Testis (tissue), 3 donors: Measurements from ENCODE around the gene TMA7. TPM values are rescaled to one million over a fixed set of nuclear protein-coding genes. Genes with fewer than 3 reads are reported as not detected.
"Not testable (repeated sequence)": the region's sequence is repeated elsewhere in the genome, so short reads cannot be mapped to it uniquely, and the experiment has no call there.

Experiments
- DNase-seq: peaks from one replicate; pipeline ENCODE4 v3.0.0-alpha.2; 2019
- H3K27ac ChIP-seq, 2 donors: fragments of 200-600 bp; sonication (generic); one replicate each; pipeline ENCODE4 v1.5.1; 2019
- H3K27me3 ChIP-seq: fragments of 200-600 bp; sonication (generic); one replicate; pipeline ENCODE4 v1.5.1; 2019
- H3K36me3 ChIP-seq: fragments of 200-600 bp; sonication (generic); one replicate; pipeline ENCODE4 v1.5.1; 2017; ENCODE audit warnings: low read depth; ENCODE audit errors: missing control alignments
- H3K4me1 ChIP-seq: fragments of 200-600 bp; sonication (generic); one replicate; pipeline ENCODE4 v1.5.1; 2019
- H3K4me3 ChIP-seq, 2 donors: fragments of 200-600 bp; sonication (generic); one replicate each; pipeline ENCODE4 v1.5.1; 2017 to 2019
- H3K9me3 ChIP-seq: fragments of 200-600 bp; sonication (generic); one replicate; pipeline ENCODE4 v1.5.1; 2017
- POLR2A ChIP-seq: fragments of 450-650 bp; IDR thresholded peaks from one replicate; pipeline ENCODE4 v1.6.1; 2017; ENCODE audit warnings: antibody characterized with exemption, mild to moderate bottlenecking, moderate library complexity
- WGBS, 2 donors: methylation state at CpG; one replicate each; pipeline ENCODE4 v1.1.5; 2018; 5-methylcytosine and 5-hydroxymethylcytosine counted together
- intact Hi-C: fragments of 100-400 bp; cut with DNase I; formaldehyde crosslinking; loops from one replicate; pipeline ENCODE4 v1.15.1; 2023; ENCODE audit warnings: low total_unique reads
- polyA plus RNA-seq: library from polyadenylated mRNA; stranded (reverse); fragments of 350-450 nt; fragmentation: Illumina TruSeq; extraction: RNeasy Lipid Tissue Mini Kit (QIAGEN cat#74804); gene quantifications from one replicate; pipeline ENCODE4 v1.2.3, GENCODE V29; 2014; ENCODE audit warnings: low read depth, low replicate concordance; ENCODE audit not compliant: insufficient read depth
- total RNA-seq, 2 donors: library from RNA; depleted of rRNA; stranded (reverse); fragments of >200 nt; gene quantifications; one replicate each; pipeline ENCODE4 v1.2.3, GENCODE V29; 2016
- TF ChIP-seq, protein P1 (sequence below), 3 experiments: fragments of 450-650 bp in 2 of 3; fragments of 200-600 bp in 1 of 3; sonication (generic) in 1 of 3; IDR thresholded peaks; one replicate each; pipeline ENCODE4 v1.5.1; 2016 to 2019; ENCODE audit warnings: antibody characterized with exemption in 3 of 3, mild to moderate bottlenecking in 2 of 3, moderate library complexity in 1 of 3

The TMA7 gene
- total and polyA plus RNA-seq, 3 donors from 2014 or later: 380 to 425 (median 393) TPM

DNA sequence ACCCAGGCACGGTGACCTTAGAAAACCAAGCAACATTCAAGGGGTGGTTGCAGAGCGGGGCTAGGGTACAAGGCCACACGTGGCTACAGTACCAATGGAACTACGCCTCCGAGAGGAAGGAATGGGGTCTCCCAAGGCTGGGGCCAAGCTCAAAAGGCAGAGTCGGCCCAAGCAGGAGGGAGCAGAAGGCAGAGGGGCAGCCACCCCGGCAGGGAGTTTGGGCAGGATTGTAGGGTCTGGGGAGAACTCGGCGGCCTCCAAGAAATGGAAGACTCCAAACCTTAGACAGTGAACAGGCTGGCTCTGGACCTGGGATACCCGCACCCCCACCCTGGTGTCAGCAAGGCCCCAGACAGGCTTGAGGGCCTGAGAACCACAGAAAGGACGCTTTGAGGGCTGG, 35.1 kb downstream of the TMA7 start:
- 85% methylated on average over 7 to 11 of the region's 11 CpGs for WGBS, 2 donors
- Histone ChIP-seq H3K27ac (no peak overlapping the region), H3K9me3 (no peaks in the 10 kb centered on the region), H3K27me3 (no peaks in the 10 kb centered on the region), H3K4me3 (no peak overlapping the region), H3K4me1 (peaks cover 19% of the 10 kb centered on the region), H3K36me3 (no peaks in the 10 kb centered on the region)
- TF ChIP-seq, protein P1, sequence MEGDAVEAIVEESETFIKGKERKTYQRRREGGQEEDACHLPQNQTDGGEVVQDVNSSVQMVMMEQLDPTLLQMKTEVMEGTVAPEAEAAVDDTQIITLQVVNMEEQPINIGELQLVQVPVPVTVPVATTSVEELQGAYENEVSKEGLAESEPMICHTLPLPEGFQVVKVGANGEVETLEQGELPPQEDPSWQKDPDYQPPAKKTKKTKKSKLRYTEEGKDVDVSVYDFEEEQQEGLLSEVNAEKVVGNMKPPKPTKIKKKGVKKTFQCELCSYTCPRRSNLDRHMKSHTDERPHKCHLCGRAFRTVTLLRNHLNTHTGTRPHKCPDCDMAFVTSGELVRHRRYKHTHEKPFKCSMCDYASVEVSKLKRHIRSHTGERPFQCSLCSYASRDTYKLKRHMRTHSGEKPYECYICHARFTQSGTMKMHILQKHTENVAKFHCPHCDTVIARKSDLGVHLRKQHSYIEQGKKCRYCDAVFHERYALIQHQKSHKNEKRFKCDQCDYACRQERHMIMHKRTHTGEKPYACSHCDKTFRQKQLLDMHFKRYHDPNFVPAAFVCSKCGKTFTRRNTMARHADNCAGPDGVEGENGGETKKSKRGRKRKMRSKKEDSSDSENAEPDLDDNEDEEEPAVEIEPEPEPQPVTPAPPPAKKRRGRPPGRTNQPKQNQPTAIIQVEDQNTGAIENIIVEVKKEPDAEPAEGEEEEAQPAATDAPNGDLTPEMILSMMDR (IDR thresholded peaks at IDR 0.05): no peak
- TF ChIP-seq POLR2A: no peak
- no peak for DNase-seq
- intact Hi-C loops: no loop called here

DNA sequence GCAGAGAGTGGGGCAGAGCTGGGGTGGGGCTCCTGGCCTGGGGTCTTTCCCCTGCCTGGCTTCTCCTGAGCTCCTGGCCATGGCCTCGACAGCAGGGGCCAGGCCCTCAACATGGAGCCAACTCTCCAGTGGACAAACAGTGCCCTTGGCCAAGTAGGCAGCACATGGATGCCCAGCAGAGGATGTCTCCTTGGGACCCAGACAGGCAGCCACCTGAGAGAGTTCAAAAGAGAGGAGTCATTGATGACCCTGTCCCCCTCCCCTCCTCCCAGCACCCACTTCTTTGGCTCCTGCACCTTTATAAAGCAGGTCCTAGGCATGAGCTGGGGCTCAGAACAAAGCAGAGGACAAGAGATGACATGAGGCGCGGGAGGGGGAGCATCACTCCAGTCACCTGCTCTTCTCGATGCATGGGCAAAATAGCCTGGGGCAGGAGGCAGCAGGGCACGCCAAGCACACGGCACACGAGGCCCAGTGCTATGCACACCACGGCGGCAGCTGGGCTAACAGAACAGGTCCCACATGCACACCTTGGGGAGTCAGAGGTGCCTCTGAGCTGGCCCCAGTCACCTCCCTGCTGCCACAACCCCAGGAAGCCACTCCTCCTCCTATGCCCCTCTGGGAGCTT, 36.5 kb downstream of the TMA7 start:
- intact Hi-C loops: no loop called here
- TF ChIP-seq POLR2A: no peak
- TF ChIP-seq, protein P1 (IDR thresholded peaks at IDR 0.05): no peak
- DNase-seq: no peak
- Histone ChIP-seq H3K9me3 (no peaks in the 10 kb centered on the region), H3K36me3 (no peaks in the 10 kb centered on the region), H3K27ac (no peak overlapping the region), H3K4me1 (peaks cover 14% of the 10 kb centered on the region), H3K27me3 (no peaks in the 10 kb centered on the region), H3K4me3 (no peak overlapping the region)
- WGBS, 2 donors: 85 to 91% methylated on average over 9 of the region's 9 CpGs

DNA sequence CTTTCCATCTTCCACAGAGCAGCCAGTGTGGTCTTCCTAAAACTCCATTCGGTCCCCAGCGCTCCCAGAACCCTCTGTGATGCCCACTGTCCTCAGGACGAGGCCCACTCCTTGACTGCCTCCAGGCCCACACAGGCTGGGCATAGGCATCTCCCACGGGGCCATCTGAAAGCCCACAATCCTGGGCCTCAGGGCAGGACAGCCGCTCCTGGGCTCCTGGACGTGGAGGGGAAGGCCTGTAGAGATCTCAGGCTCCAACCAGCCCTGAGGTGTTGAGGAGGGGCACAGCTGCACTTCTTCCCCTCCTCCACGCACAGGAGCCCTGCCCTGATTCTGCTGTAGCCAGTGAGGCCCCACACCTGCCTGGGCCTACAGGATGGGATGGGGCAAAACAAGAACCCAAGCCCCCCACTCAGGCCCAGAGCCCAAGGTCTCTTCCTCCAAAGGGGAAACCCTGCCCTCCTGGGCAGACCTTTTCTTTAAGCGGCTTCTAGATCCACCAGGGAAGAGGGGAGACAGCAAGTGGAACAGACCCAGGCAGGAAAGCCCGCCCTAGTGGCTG, 38.0 kb downstream of the TMA7 start:
- Histone ChIP-seq H3K9me3 (no peaks in the 10 kb centered on the region), H3K36me3 (no peaks in the 10 kb centered on the region), H3K27ac (no peak overlapping the region), H3K4me1 (peaks cover 5% of the 10 kb centered on the region), H3K27me3 (no peaks in the 10 kb centered on the region), H3K4me3 (no peak overlapping the region)
- DNase-seq: no peak
- intact Hi-C loops: no loop called here
- WGBS, 2 donors: 86 to 90% methylated on average over 7 to 9 of the region's 9 CpGs
- TF ChIP-seq, protein P1 (IDR thresholded peaks at IDR 0.05): no peak
- no peak for TF ChIP-seq POLR2A

DNA sequence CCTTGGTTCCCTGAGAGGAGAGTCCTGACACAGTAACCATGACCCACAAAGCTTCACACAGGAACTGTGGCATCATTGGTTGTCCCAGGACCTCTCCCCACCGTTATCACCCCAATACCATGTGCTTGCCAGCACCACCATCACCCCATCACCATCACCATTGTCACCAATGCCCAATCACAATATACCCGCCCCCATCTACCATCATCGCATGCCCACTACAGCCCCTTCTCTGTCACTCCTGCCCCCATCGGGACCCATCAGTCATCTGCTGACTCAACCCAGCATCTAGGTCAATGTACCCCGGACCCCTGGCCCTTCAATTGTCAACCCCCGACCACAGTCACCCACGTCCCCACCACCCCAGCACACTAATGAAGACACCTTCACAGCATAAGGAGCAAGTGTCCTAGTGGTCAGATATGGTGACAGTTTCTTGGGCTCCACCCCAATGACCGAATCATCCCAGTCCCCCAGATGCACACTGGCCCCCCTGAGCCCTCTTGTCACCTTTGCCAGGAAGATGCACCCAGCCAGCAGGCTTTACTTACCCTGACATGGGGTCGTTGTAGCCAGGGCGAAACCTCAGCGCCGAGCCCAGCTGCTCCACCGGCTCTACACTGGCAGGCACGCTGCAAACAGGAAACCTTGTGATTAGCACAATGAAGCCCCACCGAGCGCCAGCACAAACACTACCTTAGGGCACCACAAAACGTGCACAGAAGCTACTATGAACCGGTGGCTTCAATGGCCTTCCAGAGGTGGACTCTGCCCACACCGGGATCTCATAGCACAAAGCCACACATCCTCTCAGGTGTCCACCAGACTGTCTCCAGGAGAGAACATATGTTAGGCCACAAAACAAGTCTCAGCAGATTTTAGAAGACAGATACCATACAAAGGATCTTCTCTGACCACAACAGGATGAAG, 38.8 kb downstream of the TMA7 start:
- H3K9me3 ChIP-seq: no peaks in the 10 kb centered on the region
- TF ChIP-seq POLR2A: no peak
- TF ChIP-seq, protein P1 (IDR thresholded peaks at IDR 0.05): no peak
- no peaks in the 10 kb centered on the region for H3K4me1 ChIP-seq
- 85 to 93% methylated on average over 17 to 19 of the region's 19 CpGs for WGBS, 2 donors
- no peaks in the 10 kb centered on the region for H3K27me3 ChIP-seq
- no peak overlapping the region for H3K4me3 ChIP-seq
- H3K27ac ChIP-seq: no peak overlapping the region
- intact Hi-C loops: no loop called here
- no peaks in the 10 kb centered on the region for H3K36me3 ChIP-seq
- no peak for DNase-seq

DNA sequence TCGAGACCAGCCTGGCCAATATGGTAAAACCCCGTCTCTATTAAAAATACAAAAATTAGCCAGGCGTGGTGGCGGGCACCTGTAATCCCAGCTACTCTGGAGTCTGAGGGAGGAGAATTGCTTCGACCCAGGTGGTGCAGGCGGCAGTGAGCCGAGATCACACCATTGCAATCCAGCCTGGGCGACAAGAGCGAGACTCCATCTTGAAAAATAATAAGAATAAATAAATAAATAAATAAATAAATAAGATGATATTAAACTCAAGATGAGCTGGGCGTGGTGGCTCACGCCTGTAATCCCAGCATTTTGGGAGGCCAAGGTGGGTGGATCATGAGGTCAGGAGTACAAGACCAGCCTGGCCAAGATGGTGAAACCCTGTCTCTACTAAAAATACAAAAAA, 40.8 kb downstream of the TMA7 start:
- H3K27me3 ChIP-seq, intact Hi-C loops, DNase-seq, H3K27ac ChIP-seq, H3K4me1 ChIP-seq, H3K36me3 ChIP-seq, H3K4me3 ChIP-seq, H3K9me3 ChIP-seq: not testable (repeated sequence)
- WGBS, 2 donors: 93 to 96% methylated on average over 11 of the region's 11 CpGs

DNA sequence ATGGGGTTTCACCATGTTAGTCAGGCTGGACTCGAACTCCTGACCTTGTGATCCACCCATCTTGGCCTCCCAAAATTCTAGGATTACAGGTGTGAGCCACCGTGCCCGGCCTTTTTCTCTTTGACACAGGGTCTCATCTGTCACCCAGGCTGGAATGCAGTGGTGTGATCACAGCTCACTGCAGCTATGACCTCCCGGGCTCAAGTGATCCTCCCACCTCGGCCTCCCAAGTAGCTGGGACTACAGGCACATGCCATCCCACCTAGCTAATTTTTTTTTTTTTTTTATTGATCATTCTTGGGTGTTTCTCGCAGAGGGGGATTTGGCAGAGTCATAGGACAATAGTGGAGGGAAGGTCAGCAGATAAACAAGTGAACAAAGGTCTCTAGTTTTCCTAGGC, 42.8 kb downstream of the TMA7 start:
- 78 to 80% methylated on average over 6 of the region's 6 CpGs for WGBS, 2 donors
- H3K36me3 ChIP-seq, H3K4me3 ChIP-seq, intact Hi-C loops, H3K4me1 ChIP-seq, H3K9me3 ChIP-seq, H3K27me3 ChIP-seq, DNase-seq, H3K27ac ChIP-seq: not testable (repeated sequence)
